ENCODE data around the gene RAB29. TPM values are rescaled to one million over a fixed set of nuclear protein-coding genes. Genes with fewer than 3 reads are reported as not detected.

RAB29 gene
- polyA plus RNA-seq, 3 donors, result 23.2 to 32.2 (median 31.5) TPM

DNA sequence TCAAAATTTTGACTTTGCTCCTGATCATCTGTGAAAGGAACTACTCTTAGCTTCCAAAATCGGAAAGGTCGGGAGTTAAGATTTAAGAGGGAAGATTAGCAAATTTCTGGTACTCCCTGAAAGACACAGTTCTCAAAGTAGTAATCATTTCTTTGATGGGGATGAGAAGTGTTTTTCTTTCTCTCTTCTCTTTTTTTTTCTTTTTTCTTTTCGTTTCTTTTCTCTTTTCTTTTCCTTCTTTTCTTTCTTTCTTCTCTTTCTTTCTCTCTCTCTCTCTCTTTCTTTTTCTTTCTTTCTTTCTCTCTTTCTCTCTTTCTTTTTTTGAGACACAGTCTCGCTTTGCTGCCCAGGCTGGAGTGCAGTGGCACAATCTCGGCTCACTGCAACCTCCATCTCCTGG is 5.1 kb upstream of the RAB29 start:
- no peaks in the 10 kb centered on the region for H4K20me1 ChIP-seq (ENCODE audit: insufficient read depth, low read length)
- no peaks in the 10 kb centered on the region for H3K27me3 ChIP-seq (ENCODE audit: control insufficient read depth in 2 of 2, insufficient read depth in 2 of 2, low read length in 2 of 2)
- TF ChIP-seq, protein P1, sequence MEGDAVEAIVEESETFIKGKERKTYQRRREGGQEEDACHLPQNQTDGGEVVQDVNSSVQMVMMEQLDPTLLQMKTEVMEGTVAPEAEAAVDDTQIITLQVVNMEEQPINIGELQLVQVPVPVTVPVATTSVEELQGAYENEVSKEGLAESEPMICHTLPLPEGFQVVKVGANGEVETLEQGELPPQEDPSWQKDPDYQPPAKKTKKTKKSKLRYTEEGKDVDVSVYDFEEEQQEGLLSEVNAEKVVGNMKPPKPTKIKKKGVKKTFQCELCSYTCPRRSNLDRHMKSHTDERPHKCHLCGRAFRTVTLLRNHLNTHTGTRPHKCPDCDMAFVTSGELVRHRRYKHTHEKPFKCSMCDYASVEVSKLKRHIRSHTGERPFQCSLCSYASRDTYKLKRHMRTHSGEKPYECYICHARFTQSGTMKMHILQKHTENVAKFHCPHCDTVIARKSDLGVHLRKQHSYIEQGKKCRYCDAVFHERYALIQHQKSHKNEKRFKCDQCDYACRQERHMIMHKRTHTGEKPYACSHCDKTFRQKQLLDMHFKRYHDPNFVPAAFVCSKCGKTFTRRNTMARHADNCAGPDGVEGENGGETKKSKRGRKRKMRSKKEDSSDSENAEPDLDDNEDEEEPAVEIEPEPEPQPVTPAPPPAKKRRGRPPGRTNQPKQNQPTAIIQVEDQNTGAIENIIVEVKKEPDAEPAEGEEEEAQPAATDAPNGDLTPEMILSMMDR (IDR thresholded peaks at IDR 0.05), result no peak
- no peaks in the 10 kb centered on the region for H3K36me3 ChIP-seq (replicated peaks in 1 of 2; ENCODE audit: control insufficient read depth in 1 of 2, insufficient read depth in 2 of 2, low read length in 2 of 2)
- H3K27me3 Mint-ChIP-seq (ENCODE audit: low read depth in 3 of 3), result peaks cover 0 to 3% (median 2%) of the 10 kb centered on the region in 3 donors
- DNase-seq, result no peak
- H3K79me2 ChIP-seq (ENCODE audit: insufficient read depth, low read length), result no peaks in the 10 kb centered on the region
- H3K27ac ChIP-seq (ENCODE audit: low read depth in 1 of 2, low read length in 2 of 2), result no peak overlapping the region
- 80% methylated on average over 2 of the region's 5 CpGs for WGBS (ENCODE audit: insufficient coverage)
- H3K9ac ChIP-seq (ENCODE audit: insufficient read depth, low read length, poor library complexity, severe bottlenecking), result no peak overlapping the region
- H3K9me3 ChIP-seq (replicated peaks in 1 of 2; ENCODE audit: control insufficient read depth in 1 of 2, insufficient read depth in 1 of 2, low read length in 2 of 2), result no peaks in the 10 kb centered on the region
- no peak overlapping the region for H2AFZ ChIP-seq (ENCODE audit: insufficient read depth, low read depth, low read length, poor library complexity, severe bottlenecking)
- peaks cover 28 to 32% of the 10 kb centered on the region in 2 donors for H3K4me1 ChIP-seq (ENCODE audit: control insufficient read depth in 1 of 2, insufficient read depth in 2 of 2, low read length in 2 of 2)
- H3K4me3 Mint-ChIP-seq, result no peak overlapping the region
- intact Hi-C loops (cut with micrococcal nuclease), result no loop called here
- no peak overlapping the region for H3K4me2 ChIP-seq (replicated peaks; ENCODE audit: extremely low read depth, low read length, poor library complexity, severe bottlenecking)
- peaks cover 41% of the 10 kb centered on the region for H3K4me1 Mint-ChIP-seq
- peaks cover 0 to 1% (median 0%) of the 10 kb centered on the region in 7 donors for H3K9me3 Mint-ChIP-seq
- H3K4me3 ChIP-seq (replicated peaks in 1 of 3; ENCODE audit: low read depth in 2 of 3, low read length in 3 of 3), result no peak overlapping the region
- no peaks in the 10 kb centered on the region for H3K36me3 Mint-ChIP-seq
- no peak overlapping the region for H3K27ac Mint-ChIP-seq

DNA sequence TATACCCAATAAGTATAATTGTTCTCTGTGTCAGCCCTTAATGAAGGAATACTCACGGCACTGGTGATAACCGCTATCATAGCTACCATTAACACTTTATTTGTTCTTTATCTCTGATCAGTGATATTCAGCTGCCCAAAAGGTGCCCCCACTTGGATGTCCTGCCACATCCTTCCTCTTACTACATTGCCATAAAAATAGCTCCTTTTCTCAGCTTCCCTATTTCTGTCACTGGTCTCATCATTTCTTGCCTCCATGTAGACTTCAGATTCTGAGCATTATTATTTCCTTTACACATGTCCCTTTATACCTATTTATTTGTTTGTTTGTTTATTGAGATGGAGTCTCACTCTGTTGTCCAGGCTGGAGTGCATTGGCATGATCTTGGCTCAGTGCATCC is 2.7 kb upstream of the RAB29 start:
- no peaks in the 10 kb centered on the region for H3K9me3 ChIP-seq (replicated peaks in 1 of 2; ENCODE audit: control insufficient read depth in 1 of 2, insufficient read depth in 1 of 2, low read length in 2 of 2)
- WGBS (ENCODE audit: insufficient coverage), result 0% methylated on average over 2 of the region's 2 CpGs
- Mint-ChIP-seq H3K27me3 (ENCODE audit: low read depth in 3 of 3) (peaks cover 0 to 3% (median 2%) of the 10 kb centered on the region in 3 donors), H3K9me3 (peaks cover 0 to 1% (median 0%) of the 10 kb centered on the region in 7 donors), H3K36me3 (peaks cover 0 to 3% of the 10 kb centered on the region in 2 donors), H3K27ac (peak overlapping the region in 5 of 7 donors; percentile 42 to 86 (median 65)), H3K4me3 (peak overlapping the region in 1 of 2 donors; percentile 74), H3K4me1 (peaks cover 53% of the 10 kb centered on the region)
- H3K4me1 ChIP-seq (ENCODE audit: control insufficient read depth in 1 of 2, insufficient read depth in 2 of 2, low read length in 2 of 2), result peaks cover 37 to 51% of the 10 kb centered on the region in 2 donors
- H3K4me2 ChIP-seq (replicated peaks; ENCODE audit: extremely low read depth, low read length, poor library complexity, severe bottlenecking), result peak overlapping the region; percentile 3
- H3K36me3 ChIP-seq (replicated peaks in 1 of 2; ENCODE audit: control insufficient read depth in 1 of 2, insufficient read depth in 2 of 2, low read length in 2 of 2), result no peaks in the 10 kb centered on the region
- TF ChIP-seq, protein P1 (IDR thresholded peaks at IDR 0.05), result no peak
- no peak overlapping the region for H3K27ac ChIP-seq (ENCODE audit: low read depth in 1 of 2, low read length in 2 of 2)
- H3K4me3 ChIP-seq (replicated peaks in 1 of 3; ENCODE audit: low read depth in 2 of 3, low read length in 3 of 3), result no peak overlapping the region
- no peak overlapping the region for H3K9ac ChIP-seq (ENCODE audit: insufficient read depth, low read length, poor library complexity, severe bottlenecking)
- DNase-seq, result peak; percentile 30 to 54 (median 40)
- no peak overlapping the region for H2AFZ ChIP-seq (ENCODE audit: insufficient read depth, low read depth, low read length, poor library complexity, severe bottlenecking)
- H3K27me3 ChIP-seq (ENCODE audit: control insufficient read depth in 2 of 2, insufficient read depth in 2 of 2, low read length in 2 of 2), result no peaks in the 10 kb centered on the region
- peaks cover 16% of the 10 kb centered on the region for H3K79me2 ChIP-seq (ENCODE audit: insufficient read depth, low read length)
- intact Hi-C loops (cut with micrococcal nuclease), result no loop called here
- no peaks in the 10 kb centered on the region for H4K20me1 ChIP-seq (ENCODE audit: insufficient read depth, low read length)

All from CD14-positive monocyte (primary cell).